GM06990 (cell line): ENCODE data around the gene KRT24.

Source experiments
- DNase-seq: peaks from one replicate; pipeline ENCODE4 v3.0.0-alpha.2; 2011; ENCODE audit not compliant: insufficient read length; ENCODE audit errors: extremely low read depth
- H3K27me3 ChIP-seq: replicated peaks from 2 replicates; pipeline ENCODE4 v1.6.0; 2011; ENCODE audit warnings: low read length; ENCODE audit not compliant: control insufficient read depth, insufficient read depth
- H3K36me3 ChIP-seq: 2 replicates; pipeline ENCODE4 v1.5.1; 2011; ENCODE audit warnings: low read length; ENCODE audit not compliant: control insufficient read depth, insufficient read depth
- H3K4me3 ChIP-seq: replicated peaks from 2 replicates; pipeline ENCODE4 v1.5.1; 2011; ENCODE audit warnings: low read depth, mild to moderate bottlenecking, control low read depth, low read length
- TF ChIP-seq, protein P1 (sequence below): IDR thresholded peaks from 2 replicates; pipeline ENCODE4 v1.5.1; 2011; ENCODE audit warnings: low read length, control low read depth, mild to moderate bottlenecking, inconsistent platforms; ENCODE audit not compliant: insufficient read depth, poor library complexity, severe bottlenecking

The KRT24 gene

DNA sequence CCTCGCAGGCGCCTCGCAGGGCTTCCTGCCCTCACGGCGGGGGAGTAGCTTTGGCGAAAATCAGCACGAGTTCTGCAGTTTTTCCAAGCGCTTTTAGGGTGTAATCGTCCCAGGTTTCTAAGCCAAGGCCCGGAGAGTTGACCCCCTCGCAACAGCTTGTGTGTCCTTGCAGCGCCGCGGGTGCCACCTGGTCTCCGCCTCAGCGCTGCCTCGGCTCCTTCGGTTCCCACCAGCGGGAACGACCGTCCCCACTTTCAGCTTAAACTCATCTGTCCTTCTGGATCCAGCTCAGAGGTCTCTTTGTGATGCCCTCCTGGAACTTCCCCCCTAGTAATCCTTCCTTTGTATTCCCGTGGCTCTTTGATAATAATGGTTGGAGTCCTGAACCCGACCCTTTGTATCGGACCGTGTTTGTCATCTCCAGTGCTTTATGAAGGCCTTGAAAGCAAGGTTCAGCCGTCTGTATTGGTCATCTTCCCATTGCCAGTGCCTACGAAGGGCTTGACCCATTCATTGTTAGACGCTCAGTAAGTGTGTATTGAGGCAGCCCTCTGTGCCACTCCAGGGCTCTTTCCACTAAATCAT lies 55.1 kb downstream of the KRT24 start:
- no peak for DNase-seq
- TF ChIP-seq, protein P1, sequence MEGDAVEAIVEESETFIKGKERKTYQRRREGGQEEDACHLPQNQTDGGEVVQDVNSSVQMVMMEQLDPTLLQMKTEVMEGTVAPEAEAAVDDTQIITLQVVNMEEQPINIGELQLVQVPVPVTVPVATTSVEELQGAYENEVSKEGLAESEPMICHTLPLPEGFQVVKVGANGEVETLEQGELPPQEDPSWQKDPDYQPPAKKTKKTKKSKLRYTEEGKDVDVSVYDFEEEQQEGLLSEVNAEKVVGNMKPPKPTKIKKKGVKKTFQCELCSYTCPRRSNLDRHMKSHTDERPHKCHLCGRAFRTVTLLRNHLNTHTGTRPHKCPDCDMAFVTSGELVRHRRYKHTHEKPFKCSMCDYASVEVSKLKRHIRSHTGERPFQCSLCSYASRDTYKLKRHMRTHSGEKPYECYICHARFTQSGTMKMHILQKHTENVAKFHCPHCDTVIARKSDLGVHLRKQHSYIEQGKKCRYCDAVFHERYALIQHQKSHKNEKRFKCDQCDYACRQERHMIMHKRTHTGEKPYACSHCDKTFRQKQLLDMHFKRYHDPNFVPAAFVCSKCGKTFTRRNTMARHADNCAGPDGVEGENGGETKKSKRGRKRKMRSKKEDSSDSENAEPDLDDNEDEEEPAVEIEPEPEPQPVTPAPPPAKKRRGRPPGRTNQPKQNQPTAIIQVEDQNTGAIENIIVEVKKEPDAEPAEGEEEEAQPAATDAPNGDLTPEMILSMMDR, result no peak
- H3K27me3 ChIP-seq, result no peaks in the 10 kb centered on the region
- H3K36me3 ChIP-seq, result no peaks in the 10 kb centered on the region
- H3K4me3 ChIP-seq, result peak overlapping the region; percentile 97
